H9 (cell line): ENCODE results near the gene SALL3. TPM values are rescaled to one million over a fixed set of nuclear protein-coding genes. Genes with fewer than 3 reads are reported as not detected.

Experiments
- DNase-seq: peaks from one replicate; pipeline ENCODE4 v3.0.0-alpha.2; 2017
- H2AFZ ChIP-seq: one replicate; pipeline ENCODE4 v1.6.1; 2013; ENCODE audit warnings: mild to moderate bottlenecking, low read length, control low read depth, moderate library complexity
- H2AK5ac ChIP-seq: 2 replicates; pipeline ENCODE4 v1.6.1; 2013; ENCODE audit warnings: low read length, control low read depth, mixed read lengths; ENCODE audit not compliant: insufficient read length
- H2BK120ac ChIP-seq: one replicate; pipeline ENCODE4 v1.6.1; 2013; ENCODE audit warnings: low read depth, mild to moderate bottlenecking, low read length, control low read depth, inconsistent platforms; ENCODE audit not compliant: poor library complexity, severe bottlenecking
- H2BK12ac ChIP-seq: 2 replicates; pipeline ENCODE4 v1.6.1; 2013; ENCODE audit warnings: low read length, control low read depth, mixed read lengths, low read depth; ENCODE audit not compliant: insufficient read length
- H2BK15ac ChIP-seq: 2 replicates; pipeline ENCODE4 v1.6.1; 2013; ENCODE audit warnings: low read depth, low read length, control low read depth
- H2BK20ac ChIP-seq: one replicate; pipeline ENCODE4 v1.6.1; 2013; ENCODE audit warnings: low read depth, mild to moderate bottlenecking, low read length, control low read depth, inconsistent platforms; ENCODE audit not compliant: poor library complexity, severe bottlenecking
- H2BK5ac ChIP-seq: 2 replicates; pipeline ENCODE4 v1.6.1; 2013; ENCODE audit warnings: low read length, control low read depth, mixed read lengths; ENCODE audit not compliant: insufficient read length
- H3K14ac ChIP-seq: 2 replicates; pipeline ENCODE4 v1.6.1; 2013; ENCODE audit warnings: low read length, control low read depth; ENCODE audit not compliant: insufficient read depth
- H3K18ac ChIP-seq: 2 replicates; pipeline ENCODE4 v1.6.1; 2013; ENCODE audit warnings: low read depth, mild to moderate bottlenecking, mixed read lengths, low read length, control low read depth; ENCODE audit not compliant: insufficient read length
- H3K23ac ChIP-seq: 2 replicates; pipeline ENCODE4 v1.6.1; 2013; ENCODE audit warnings: low read length, control low read depth, mixed read lengths, low read depth; ENCODE audit not compliant: insufficient read length
- H3K23me2 ChIP-seq: 2 replicates; pipeline ENCODE4 v1.6.1; 2013; ENCODE audit warnings: low read depth, mild to moderate bottlenecking, mixed read lengths, low read length, control low read depth; ENCODE audit not compliant: insufficient read length, poor library complexity, severe bottlenecking
- H3K27ac ChIP-seq: 2 replicates; pipeline ENCODE4 v1.5.1; 2013; ENCODE audit warnings: low read length, control low read depth, mixed read lengths, low read depth; ENCODE audit not compliant: insufficient read length
- H3K27me3 ChIP-seq: 2 replicates; pipeline ENCODE4 v1.6.1; 2013; ENCODE audit warnings: low read length, control low read depth, inconsistent platforms; ENCODE audit not compliant: insufficient read depth
- H3K4ac ChIP-seq: 2 replicates; pipeline ENCODE4 v1.6.1; 2013; ENCODE audit warnings: low read depth, mild to moderate bottlenecking, control low read depth, inconsistent platforms, low read length, moderate library complexity
- H3K4me1 ChIP-seq: 2 replicates; pipeline ENCODE4 v1.6.1; 2013; ENCODE audit warnings: low read length, control low read depth, inconsistent platforms; ENCODE audit not compliant: insufficient read depth
- H3K4me2 ChIP-seq: 2 replicates; pipeline ENCODE4 v1.6.1; 2013; ENCODE audit warnings: low read length, control low read depth, mixed read lengths; ENCODE audit not compliant: insufficient read length, insufficient read depth
- H3K56ac ChIP-seq: 2 replicates; pipeline ENCODE4 v1.6.1; 2013; ENCODE audit warnings: low read depth, mild to moderate bottlenecking, mixed read lengths, low read length, control low read depth; ENCODE audit not compliant: insufficient read length
- H3K79me1 ChIP-seq: 2 replicates; pipeline ENCODE4 v1.6.1; 2013; ENCODE audit warnings: low read depth, mild to moderate bottlenecking, moderate library complexity, low read length, control low read depth, inconsistent platforms; ENCODE audit not compliant: insufficient read depth, poor library complexity, severe bottlenecking
- H3K79me2 ChIP-seq: 2 replicates; pipeline ENCODE4 v1.6.1; 2013; ENCODE audit warnings: low read length, control low read depth, inconsistent platforms; ENCODE audit not compliant: insufficient read depth
- H3K9ac ChIP-seq: 2 replicates; pipeline ENCODE4 v1.6.1; 2013; ENCODE audit warnings: low read length, control low read depth, mixed read lengths; ENCODE audit not compliant: insufficient read length; ENCODE audit errors: extremely low read depth
- H3K9me3 ChIP-seq: one replicate; pipeline ENCODE4 v1.6.1; 2013; ENCODE audit warnings: low read depth, low read length, inconsistent platforms; ENCODE audit not compliant: control insufficient read depth
- H3T11ph ChIP-seq: one replicate; pipeline ENCODE4 v1.6.1; 2013; ENCODE audit warnings: mild to moderate bottlenecking, low read length, control low read depth, inconsistent platforms
- H4K20me1 ChIP-seq: one replicate; pipeline ENCODE4 v1.6.1; 2013; ENCODE audit not compliant: control insufficient read depth, insufficient read length, insufficient read depth
- H4K5ac ChIP-seq: 2 replicates; pipeline ENCODE4 v1.6.1; 2013; ENCODE audit warnings: low read depth, mild to moderate bottlenecking, mixed read lengths, low read length, control low read depth; ENCODE audit not compliant: insufficient read length
- H4K8ac ChIP-seq: replicated peaks from 2 replicates; pipeline ENCODE4 v1.6.1; 2013; ENCODE audit warnings: low read length, control low read depth, mixed read lengths, low read depth; ENCODE audit not compliant: insufficient read length
- H4K91ac ChIP-seq: 2 replicates; pipeline ENCODE4 v1.6.1; 2013; ENCODE audit warnings: low read depth, mild to moderate bottlenecking, moderate library complexity, mixed read lengths, low read length, control low read depth; ENCODE audit not compliant: insufficient read length
- H3K27ac Mint-ChIP-seq, 3 experiments: 2 replicates in 2 of 3; 3 replicates in 1 of 3; pipeline ENCODE4 v1.8.0; 2020 to 2021; ENCODE audit warnings: mixed read lengths in 3 of 3, mild to moderate bottlenecking in 1 of 3, moderate library complexity in 1 of 3
- H3K27me3 Mint-ChIP-seq: 2 replicates; pipeline ENCODE4 v1.8.0; 2021; ENCODE audit warnings: low read depth, mild to moderate bottlenecking, moderate library complexity, mixed read lengths
- H3K36me3 Mint-ChIP-seq, 3 experiments: 2 replicates in 2 of 3; 3 replicates in 1 of 3; pipeline ENCODE4 v1.8.0; 2020 to 2021; ENCODE audit warnings: low read depth in 3 of 3, mixed read lengths in 3 of 3; ENCODE audit not compliant: insufficient read depth in 1 of 3
- H3K4me1 Mint-ChIP-seq, 2 experiments: 2 replicates each; pipeline ENCODE4 v1.8.0; 2020; ENCODE audit warnings: mixed read lengths in 2 of 2
- H3K4me3 Mint-ChIP-seq, 2 experiments: 2 replicates in 1 of 2; 3 replicates in 1 of 2; pipeline ENCODE4 v1.8.0; 2020 to 2021; ENCODE audit warnings: mild to moderate bottlenecking in 2 of 2, mixed read lengths in 2 of 2, moderate library complexity in 1 of 2
- H3K9me3 Mint-ChIP-seq, 2 experiments: 2 replicates in 1 of 2; 3 replicates in 1 of 2; pipeline ENCODE4 v1.8.0; 2020; ENCODE audit warnings: mild to moderate bottlenecking in 2 of 2, mixed read lengths in 2 of 2, moderate library complexity in 1 of 2
- WGBS: extraction: QIAGEN DNeasy Blood & Tissue Kit; methylation state at CpG from one replicate; pipeline ENCODE4 v1.1.7; 2013; ENCODE audit warnings: missing lambda C conversion rate, low lambda C conversion rate, mixed read lengths; ENCODE audit not compliant: insufficient read length; ENCODE audit errors: extremely low coverage; 5-methylcytosine and 5-hydroxymethylcytosine counted together
- total RNA-seq: library from RNA; stranded (reverse); gene quantifications from 2 replicates; pipeline ENCODE4 v1.2.1, GENCODE V29; 2021
- TF ChIP-seq, protein P1 (sequence below): fragments of 200-600 bp; sonication (generic); conservative IDR thresholded peaks from 3 replicates; pipeline ENCODE4 v1.8.0; 2021; ENCODE audit warnings: antibody characterized with exemption, mild to moderate bottlenecking

SALL3 gene
- total RNA-seq, 1 experiment from 2014 or later, result 52.4 TPM

DNA sequence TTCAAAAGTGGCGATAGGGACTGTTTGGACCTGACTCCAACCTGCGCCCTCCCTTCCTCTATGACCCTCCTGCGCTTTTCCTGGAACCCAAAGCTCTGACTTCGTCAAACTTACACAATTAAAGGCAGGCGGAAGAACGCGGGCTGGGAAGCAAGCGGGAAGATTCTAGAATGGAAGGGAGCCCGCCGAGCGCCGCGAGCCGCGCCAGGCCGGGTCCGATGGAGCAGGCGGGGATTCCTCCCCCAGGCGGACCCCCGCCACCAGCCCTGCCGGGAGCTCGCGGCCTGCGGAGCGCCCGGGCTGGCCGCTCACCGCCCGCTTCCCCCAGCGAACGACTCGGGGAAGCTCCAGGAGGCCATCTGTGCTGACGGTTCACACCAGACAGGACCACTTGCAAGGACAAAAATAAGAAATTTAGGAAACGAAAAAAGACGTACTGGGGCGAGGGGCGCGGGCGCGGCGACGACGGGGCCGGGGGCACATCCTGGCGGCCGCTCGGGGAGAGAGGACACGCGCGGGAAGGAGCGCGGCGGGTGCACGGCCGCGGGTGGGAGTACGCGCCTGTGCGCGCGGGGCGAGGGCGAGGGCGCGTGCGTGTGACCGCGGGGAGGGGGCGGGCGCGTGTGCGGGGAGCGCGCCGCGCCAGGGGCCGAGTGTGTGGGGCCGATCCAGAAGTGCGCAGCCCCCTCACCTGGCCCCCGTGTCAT, 1.1 kb upstream of the SALL3 start:
- peak overlapping the region; percentile 59 to 85 for H3K4me3 Mint-ChIP-seq

More for the DNA sequence above, 1.1 kb upstream of the SALL3 start:
- H3K4ac ChIP-seq, result no peak overlapping the region
- H3K56ac ChIP-seq, result no peak overlapping the region
- H3K23ac ChIP-seq, result no peak overlapping the region
- H2AK5ac ChIP-seq, result no peak overlapping the region
- no peaks in the 10 kb centered on the region for H3K9me3 ChIP-seq
- no peak for DNase-seq
- peaks cover 52% of the 10 kb centered on the region for H3K27me3 Mint-ChIP-seq
- no peak overlapping the region for H4K8ac ChIP-seq
- no peaks in the 10 kb centered on the region for H3K79me1 ChIP-seq
- no peaks in the 10 kb centered on the region for H4K20me1 ChIP-seq
- TF ChIP-seq, protein P1, sequence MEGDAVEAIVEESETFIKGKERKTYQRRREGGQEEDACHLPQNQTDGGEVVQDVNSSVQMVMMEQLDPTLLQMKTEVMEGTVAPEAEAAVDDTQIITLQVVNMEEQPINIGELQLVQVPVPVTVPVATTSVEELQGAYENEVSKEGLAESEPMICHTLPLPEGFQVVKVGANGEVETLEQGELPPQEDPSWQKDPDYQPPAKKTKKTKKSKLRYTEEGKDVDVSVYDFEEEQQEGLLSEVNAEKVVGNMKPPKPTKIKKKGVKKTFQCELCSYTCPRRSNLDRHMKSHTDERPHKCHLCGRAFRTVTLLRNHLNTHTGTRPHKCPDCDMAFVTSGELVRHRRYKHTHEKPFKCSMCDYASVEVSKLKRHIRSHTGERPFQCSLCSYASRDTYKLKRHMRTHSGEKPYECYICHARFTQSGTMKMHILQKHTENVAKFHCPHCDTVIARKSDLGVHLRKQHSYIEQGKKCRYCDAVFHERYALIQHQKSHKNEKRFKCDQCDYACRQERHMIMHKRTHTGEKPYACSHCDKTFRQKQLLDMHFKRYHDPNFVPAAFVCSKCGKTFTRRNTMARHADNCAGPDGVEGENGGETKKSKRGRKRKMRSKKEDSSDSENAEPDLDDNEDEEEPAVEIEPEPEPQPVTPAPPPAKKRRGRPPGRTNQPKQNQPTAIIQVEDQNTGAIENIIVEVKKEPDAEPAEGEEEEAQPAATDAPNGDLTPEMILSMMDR, result no peak
- H3K27ac Mint-ChIP-seq, result no peak overlapping the region
- no peak overlapping the region for H3K27ac ChIP-seq
- no peak overlapping the region for H4K5ac ChIP-seq
- H3K9ac ChIP-seq, result no peak overlapping the region
- H3K36me3 Mint-ChIP-seq, result peaks cover 0 to 6% (median 4%) of the 10 kb centered on the region in 3 experiments; a peak in 3 of 7 replicates
- H3K4me1 Mint-ChIP-seq, result peaks cover 35 to 56% of the 10 kb centered on the region in 2 experiments
- peaks cover 0 to 6% of the 10 kb centered on the region in 2 experiments; a peak in 1 of 5 replicates for H3K9me3 Mint-ChIP-seq
- H3K23me2 ChIP-seq, result peaks cover 30% of the 10 kb centered on the region
- H3K79me2 ChIP-seq, result no peaks in the 10 kb centered on the region
- no peak overlapping the region for H3K14ac ChIP-seq
- no peak overlapping the region for H2BK5ac ChIP-seq
- H3K18ac ChIP-seq, result no peak overlapping the region
- H4K91ac ChIP-seq, result no peak overlapping the region
- H2AFZ ChIP-seq, result no peak overlapping the region
- peaks cover 4% of the 10 kb centered on the region; the same call in 1 of the 2 replicates for H3K4me1 ChIP-seq
- H3K27me3 ChIP-seq, result peaks cover 39% of the 10 kb centered on the region
- peak overlapping the region; percentile 64 for H3K4me2 ChIP-seq
- no peak overlapping the region for H2BK20ac ChIP-seq
- H2BK120ac ChIP-seq, result no peak overlapping the region
- H2BK15ac ChIP-seq, result no peak overlapping the region
- no peak overlapping the region for H3T11ph ChIP-seq
- WGBS, result no CpG with 5 or more reads among the region's 80 CpGs
- no peak overlapping the region for H2BK12ac ChIP-seq
